GM21529 (cell line): ENCODE results near the gene TRIM24.
"Not testable (repeated sequence)": the region's sequence is repeated elsewhere in the genome, so short reads cannot be mapped to it uniquely, and the experiment has no call there.

Experiments used
- ATAC-seq: cut with Tn5 transposase; IDR thresholded peaks from one replicate; pipeline ENCODE4 v1.9.1; 2021; ENCODE audit not compliant: unreplicated experiment

TRIM24 gene

DNA sequence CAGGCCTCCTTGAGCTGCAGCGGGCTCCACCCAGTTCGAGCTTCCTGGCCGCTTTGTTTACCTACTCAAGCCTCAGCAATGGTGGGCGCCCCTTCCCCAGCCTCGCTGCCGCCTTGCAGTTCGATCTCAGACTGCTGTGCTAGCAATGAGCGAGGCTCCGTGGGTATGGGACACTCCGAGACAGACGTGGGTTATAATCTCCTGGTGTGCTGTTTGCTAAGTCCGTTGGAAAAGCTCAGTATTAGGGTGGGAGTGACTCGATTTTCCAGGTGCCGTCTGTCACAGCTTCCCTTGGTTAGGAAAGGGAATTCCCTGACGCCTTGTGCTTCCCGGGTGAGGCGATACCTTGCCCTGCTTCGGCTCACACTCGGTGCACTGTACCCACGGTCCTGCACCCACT is 76.8 kb downstream of the TRIM24 start:
- not testable (repeated sequence) for ATAC-seq

- ATAC-seq, result peak; percentile 37
Measured at GRCh38 chr7:138538518-138538917, 78.5 kb downstream of the TRIM24 start.

DNA sequence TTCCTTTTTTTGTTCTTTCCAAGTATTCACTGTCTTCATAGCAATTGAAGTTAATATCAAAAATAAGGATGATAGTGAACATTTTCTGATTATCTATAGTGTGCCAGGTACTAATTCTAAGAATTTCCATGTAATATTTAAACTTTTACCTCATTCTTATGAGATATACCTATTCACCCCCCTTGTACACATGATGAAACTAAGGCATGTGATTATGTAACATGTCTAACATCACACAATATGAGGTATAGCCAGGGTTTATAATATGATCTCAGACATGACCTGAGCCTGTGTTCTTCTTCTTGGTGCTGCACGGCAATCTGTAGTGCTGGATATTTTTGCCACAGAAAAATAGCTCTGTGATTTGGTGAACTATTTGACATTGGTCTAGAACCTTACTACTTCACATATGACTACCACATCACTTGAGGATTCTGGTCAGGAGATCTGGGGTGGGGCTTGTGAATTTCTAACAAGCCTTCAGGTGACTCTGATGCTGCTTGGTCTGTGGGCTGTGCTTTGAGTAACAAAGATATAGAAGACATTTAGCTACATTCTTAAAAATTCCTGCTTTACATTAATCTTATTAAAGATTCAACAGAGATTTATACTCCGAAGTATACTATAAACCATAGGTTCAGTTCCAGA is 79.1 kb downstream of the TRIM24 start:
- no peak for ATAC-seq

GRCh38 chr7:138542183-138542582 is 82.1 kb downstream of the TRIM24 start:
- ATAC-seq, result peak; percentile 92

GRCh38 chr7:138543739-138544138 is 83.7 kb downstream of the TRIM24 start:
- ATAC-seq, result no peak

- ATAC-seq, result no peak
Measured at GRCh38 chr7:138545123-138545522, 85.1 kb downstream of the TRIM24 start.

- no peak for ATAC-seq
Measured at GRCh38 chr7:138546064-138546619, 86.1 kb downstream of the TRIM24 start.

DNA sequence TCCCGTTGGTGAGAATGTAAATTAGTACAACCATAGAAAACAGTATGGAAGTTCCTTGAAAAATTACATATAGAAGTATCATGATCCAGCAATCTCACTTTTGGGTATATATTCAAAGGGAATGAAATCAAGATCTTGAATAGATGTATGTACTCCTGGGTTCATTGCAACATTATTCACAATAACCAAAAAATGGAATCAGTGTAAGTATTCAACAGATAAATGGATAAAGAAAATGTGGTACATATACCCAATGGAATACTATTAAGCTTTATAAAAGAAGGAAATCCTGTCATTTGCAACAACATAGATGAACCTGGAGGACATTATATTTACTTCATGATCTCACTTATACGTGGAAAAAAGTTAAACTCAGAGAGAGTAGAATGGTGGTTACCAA is 86.8 kb downstream of the TRIM24 start:
- no peak for ATAC-seq

DNA sequence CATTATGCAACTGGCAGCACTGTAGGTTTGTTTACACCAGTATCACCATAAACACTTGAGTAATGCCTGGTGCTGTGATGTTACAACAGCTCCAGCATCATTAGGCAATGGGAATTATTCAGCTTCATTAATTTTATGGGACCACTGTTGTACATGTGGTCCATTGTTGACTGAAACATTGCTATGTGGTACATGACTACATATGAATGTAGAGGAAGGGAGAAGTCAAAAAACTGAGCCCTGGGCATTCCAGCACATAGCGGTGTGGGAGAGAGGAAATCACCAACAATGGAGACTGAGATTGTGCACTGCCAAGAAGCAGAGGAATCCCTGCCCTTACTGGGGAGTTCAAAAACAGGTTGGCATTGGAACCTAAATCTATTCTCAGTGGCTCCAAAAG is 89.0 kb downstream of the TRIM24 start:
- no peak for ATAC-seq

DNA sequence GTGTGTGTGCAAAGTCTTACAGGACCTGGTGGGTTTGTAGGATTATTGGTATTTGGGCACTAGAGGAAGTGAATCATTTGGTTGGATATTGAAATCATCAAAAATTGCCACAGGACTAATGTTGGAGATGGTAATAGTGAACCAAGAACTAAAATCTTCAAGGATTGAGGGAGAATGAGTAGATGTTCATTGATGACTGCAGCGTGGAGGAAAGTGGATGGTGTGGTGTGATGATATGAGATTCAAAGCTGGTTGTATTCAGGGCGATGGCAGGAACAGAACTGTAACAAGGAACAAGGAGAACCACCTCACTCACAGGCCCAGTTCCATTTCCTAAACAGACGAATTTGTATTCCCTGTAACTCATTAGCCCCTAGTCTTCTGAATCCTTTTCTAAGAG is 90.3 kb downstream of the TRIM24 start:
- no peak for ATAC-seq

DNA sequence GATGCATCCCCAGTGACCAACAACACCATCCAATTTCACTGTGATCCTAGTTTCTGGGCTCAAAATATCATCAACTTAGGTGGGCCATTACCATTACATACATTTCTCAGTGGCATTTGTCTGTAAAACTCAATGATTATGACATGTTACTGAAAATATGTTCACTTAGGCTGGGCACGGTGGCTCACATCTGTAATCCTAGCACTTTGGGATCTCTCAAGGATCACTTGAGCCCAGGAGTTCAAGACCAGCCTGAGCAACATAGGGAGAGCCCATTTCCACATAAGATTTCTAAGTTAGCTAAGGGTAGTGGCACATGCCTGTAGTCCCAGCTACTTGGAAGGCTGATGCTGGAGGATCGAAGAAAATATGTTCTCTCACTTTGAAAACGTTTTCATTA is 91.0 kb downstream of the TRIM24 start:
- ATAC-seq, result no peak

DNA sequence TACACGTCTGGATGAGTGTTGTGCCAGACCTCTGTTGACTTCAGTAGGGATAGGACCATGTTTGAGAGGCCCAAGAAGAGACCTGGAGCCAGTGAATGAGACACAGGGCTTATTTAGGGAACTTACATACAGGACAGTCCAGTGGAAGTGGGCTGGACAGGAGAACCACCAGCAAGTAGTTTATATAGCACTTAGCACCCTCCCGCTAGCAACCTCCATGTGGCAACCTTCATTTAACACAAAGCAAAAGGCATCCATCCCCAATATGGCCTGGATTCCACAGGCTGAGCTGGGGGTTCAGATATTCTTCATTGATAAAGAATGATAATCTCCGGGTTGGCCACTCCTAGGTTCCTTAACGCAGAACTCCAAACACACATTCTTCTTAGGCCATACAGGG is 93.7 kb downstream of the TRIM24 start:
- no peak for ATAC-seq

DNA sequence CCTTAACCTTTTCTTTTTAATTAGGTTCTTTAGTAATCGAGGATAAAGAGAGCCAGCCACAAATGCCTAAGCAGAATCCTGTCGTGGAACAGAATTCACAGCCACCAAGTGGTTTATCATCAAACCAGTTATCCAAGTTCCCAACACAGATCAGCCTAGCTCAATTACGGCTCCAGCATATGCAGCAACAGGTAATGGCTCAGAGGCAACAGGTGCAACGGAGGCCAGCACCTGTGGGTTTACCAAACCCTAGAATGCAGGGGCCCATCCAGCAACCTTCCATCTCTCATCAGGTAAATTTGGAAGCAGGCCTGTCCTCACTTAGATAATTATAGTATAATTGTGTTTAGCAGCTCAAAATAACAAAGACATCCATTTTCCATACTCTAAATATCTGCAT is 94.6 kb downstream of the TRIM24 start:
- ATAC-seq, result no peak

DNA sequence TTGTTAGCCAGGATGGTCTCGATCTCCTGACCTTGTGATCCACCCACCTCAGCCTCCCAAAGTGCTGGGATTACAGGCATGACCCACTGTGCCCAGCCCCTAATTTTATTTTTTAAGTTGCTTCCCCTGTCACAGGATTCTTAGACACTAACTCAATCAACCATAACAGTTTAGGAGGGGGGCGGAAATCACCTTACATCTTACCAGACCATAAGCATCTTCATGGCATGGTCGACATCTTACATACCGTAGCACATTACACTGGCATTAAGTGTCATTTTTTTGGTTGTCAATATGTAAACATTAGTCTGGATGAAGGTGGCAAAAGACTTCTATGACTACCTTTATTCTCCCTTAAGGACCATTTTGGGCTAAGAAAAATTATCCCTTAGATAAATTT is 95.6 kb downstream of the TRIM24 start:
- no peak for ATAC-seq

GRCh38 chr7:138556771-138557484 is 96.9 kb downstream of the TRIM24 start:
- no peak for ATAC-seq

GRCh38 chr7:138559448-138559847 is 99.4 kb downstream of the TRIM24 start:
- ATAC-seq, result no peak

DNA sequence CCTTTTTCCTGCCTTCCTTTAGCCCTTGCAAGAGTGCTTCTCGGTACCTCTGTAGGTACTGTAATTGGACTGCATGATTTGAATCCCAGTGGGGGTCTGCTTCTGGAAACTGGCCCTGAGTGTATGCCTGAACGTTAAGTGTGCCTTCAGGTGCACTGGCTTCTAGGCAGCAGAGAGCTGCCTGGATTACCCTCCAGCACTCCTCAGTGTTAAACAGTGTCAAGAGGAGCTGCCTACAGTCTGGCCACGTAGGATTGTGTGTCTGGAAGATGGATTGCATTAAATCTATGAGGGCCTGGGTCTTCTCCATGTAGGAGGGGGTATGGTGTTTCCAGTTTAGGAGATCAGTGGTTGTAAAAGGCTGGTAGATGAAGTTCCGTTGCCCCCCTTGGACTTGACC is 103.7 kb downstream of the TRIM24 start:
- ATAC-seq, result no peak

- ATAC-seq, result no peak
Measured at GRCh38 chr7:138564365-138564764, 104.3 kb downstream of the TRIM24 start.

DNA sequence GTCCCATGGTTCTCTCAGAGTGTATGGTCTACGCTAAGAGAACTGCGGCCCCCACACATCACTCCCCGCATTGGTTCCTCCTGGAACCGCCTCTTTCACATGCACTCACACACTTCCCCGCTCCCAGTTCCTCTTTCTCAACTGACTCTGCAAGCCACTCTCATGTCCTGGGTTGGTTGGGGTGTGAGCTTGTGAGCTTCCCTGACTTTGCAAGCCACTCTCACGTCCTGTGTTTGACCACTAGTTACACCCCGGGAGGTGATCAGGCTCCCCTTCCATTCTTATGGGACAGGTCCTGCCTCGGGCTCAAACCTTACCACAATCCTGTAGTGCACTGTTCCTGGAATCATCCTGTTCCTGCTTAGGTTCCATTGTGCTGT is 105.0 kb downstream of the TRIM24 start:
- ATAC-seq, result no peak

DNA sequence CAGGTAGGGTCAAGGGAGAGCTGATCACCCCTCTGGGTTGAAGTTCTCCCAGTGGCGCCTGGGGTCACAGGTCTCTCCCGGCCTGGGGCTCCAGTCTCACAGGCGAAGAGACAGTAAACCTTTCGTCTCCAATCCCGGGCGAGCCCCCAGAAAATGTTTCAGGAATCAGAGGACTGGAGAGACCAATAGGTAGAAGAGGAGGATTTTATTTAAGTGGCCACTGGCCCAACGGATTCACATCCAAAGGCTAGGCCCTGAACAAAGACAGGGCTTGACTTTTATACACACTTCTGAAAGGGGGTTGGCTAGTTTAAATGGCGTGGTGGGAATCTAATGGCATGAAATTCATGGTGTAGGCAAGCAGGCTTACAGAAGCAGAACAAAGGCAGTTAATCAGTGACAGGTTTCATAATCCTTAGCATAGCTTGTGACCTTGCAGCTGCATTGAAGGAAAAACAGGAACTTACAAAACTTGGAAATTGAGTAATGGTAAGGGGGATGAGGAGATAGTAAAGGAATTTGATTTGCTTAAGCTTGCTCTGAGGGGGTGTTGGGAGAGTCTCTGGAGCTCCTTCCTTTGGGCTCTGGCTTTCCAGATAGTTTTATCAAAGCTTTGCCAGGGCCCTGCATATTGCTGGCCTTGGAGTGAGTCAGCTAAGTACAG is 105.5 kb downstream of the TRIM24 start:
- ATAC-seq, result no peak

DNA sequence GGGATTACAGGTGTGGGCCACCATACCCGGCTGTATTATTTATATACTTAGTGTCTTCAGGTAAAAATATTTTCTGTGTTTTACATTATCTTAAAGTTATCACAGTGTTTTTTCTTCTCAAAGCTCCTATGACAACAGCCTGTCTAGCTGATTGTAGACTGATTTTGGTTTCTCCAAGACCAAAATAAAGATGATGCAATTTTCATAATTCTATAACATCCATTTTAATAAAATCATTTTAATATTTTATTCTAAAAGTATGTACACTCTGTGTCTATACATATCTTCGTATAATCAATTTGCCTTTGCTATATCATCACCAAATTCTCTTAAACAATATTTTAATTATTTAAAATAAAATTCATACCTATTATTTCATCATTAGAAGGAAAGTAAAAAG is 108.6 kb downstream of the TRIM24 start:
- no peak for ATAC-seq

GRCh38 chr7:138569418-138569817 is 109.4 kb downstream of the TRIM24 start:
- ATAC-seq, result no peak
